RWPE2 (cell line): ENCODE data around the gene DOHH.

Source experiments
- ATAC-seq: fragments of 200-7000 bp; cut with Tn5 transposase; 3 replicates; pipeline ENCODE4 v1.9.1; 2021; ENCODE audit warnings: low read depth
- DNase-seq: peaks from one replicate; pipeline ENCODE4 v3.0.0-alpha.2; 2020; ENCODE audit warnings: low spot score
- H3K27ac ChIP-seq: fragments of 450-650 bp; 2 replicates; pipeline ENCODE4 v1.5.1; 2017; ENCODE audit warnings: mild to moderate bottlenecking; ENCODE audit not compliant: poor library complexity, severe bottlenecking
- H3K27me3 ChIP-seq: fragments of 250-450 bp; sonication (Bioruptor Pico); 2 replicates; pipeline ENCODE4 v1.5.1; 2021; ENCODE audit warnings: mild to moderate bottlenecking, moderate library complexity; ENCODE audit not compliant: insufficient read depth, poor library complexity, severe bottlenecking
- H3K36me3 ChIP-seq: fragments of 250-450 bp; sonication (Bioruptor Pico); 2 replicates; pipeline ENCODE4 v1.5.1; 2020; ENCODE audit warnings: low read depth, mild to moderate bottlenecking, moderate library complexity
- H3K4me1 ChIP-seq: fragments of 250-450 bp; sonication (Bioruptor Pico); 2 replicates; pipeline ENCODE4 v1.5.1; 2021; ENCODE audit warnings: mild to moderate bottlenecking, moderate library complexity; ENCODE audit not compliant: insufficient read depth, poor library complexity, severe bottlenecking
- H3K4me3 ChIP-seq: fragments of 250-450 bp; sonication (Bioruptor Pico); 2 replicates; pipeline ENCODE4 v1.5.1; 2021; ENCODE audit warnings: mild to moderate bottlenecking, moderate library complexity; ENCODE audit not compliant: severe bottlenecking
- H3K9me3 ChIP-seq: fragments of 250-450 bp; sonication (Bioruptor Pico); 2 replicates; pipeline ENCODE4 v1.5.1; 2021; ENCODE audit warnings: mild to moderate bottlenecking, moderate library complexity; ENCODE audit not compliant: severe bottlenecking
- CTCF ChIP-seq: fragments of 450-650 bp; IDR thresholded peaks from one replicate; pipeline ENCODE4 v1.5.1; 2017; ENCODE audit warnings: mild to moderate bottlenecking, moderate library complexity; ENCODE audit not compliant: poor library complexity, severe bottlenecking

The DOHH gene

GRCh38 chr19:3470500-3471128 is 29.9 kb downstream of the DOHH start:
- DNase-seq = no peak
- H3K9me3 ChIP-seq = no peaks in the 10 kb centered on the region
- ATAC-seq = 0 out of 3 replicates have a peak, but pooled peaks have one; percentile 6
- H3K27me3 ChIP-seq = no peaks in the 10 kb centered on the region
- H3K36me3 ChIP-seq = no peaks in the 10 kb centered on the region
- H3K4me1 ChIP-seq = no peaks in the 10 kb centered on the region
- H3K27ac ChIP-seq = no peak overlapping the region
- TF ChIP-seq CTCF = no peak
- no peak overlapping the region for H3K4me3 ChIP-seq

- no peaks in the 10 kb centered on the region for H3K9me3 ChIP-seq
- ATAC-seq (peak; percentile 20; the same call in 2 of the 3 replicates), DNase-seq (no peak)
- no peaks in the 10 kb centered on the region for H3K36me3 ChIP-seq
- H3K4me3 ChIP-seq = no peak overlapping the region
- H3K27ac ChIP-seq = no peak overlapping the region
- TF ChIP-seq CTCF = no peak
- H3K27me3 ChIP-seq = no peaks in the 10 kb centered on the region
- H3K4me1 ChIP-seq = no peaks in the 10 kb centered on the region
Measured at GRCh38 chr19:3469638-3470499, 30.6 kb downstream of the DOHH start.

GRCh38 chr19:3468211-3468610 is 32.3 kb downstream of the DOHH start:
- no peaks in the 10 kb centered on the region for H3K9me3 ChIP-seq
- H3K27ac ChIP-seq = no peak overlapping the region
- ATAC-seq (no peak), DNase-seq (no peak)
- no peaks in the 10 kb centered on the region for H3K36me3 ChIP-seq
- no peaks in the 10 kb centered on the region for H3K4me1 ChIP-seq
- no peaks in the 10 kb centered on the region for H3K27me3 ChIP-seq
- no peak overlapping the region for H3K4me3 ChIP-seq
- no peak for TF ChIP-seq CTCF

DNA sequence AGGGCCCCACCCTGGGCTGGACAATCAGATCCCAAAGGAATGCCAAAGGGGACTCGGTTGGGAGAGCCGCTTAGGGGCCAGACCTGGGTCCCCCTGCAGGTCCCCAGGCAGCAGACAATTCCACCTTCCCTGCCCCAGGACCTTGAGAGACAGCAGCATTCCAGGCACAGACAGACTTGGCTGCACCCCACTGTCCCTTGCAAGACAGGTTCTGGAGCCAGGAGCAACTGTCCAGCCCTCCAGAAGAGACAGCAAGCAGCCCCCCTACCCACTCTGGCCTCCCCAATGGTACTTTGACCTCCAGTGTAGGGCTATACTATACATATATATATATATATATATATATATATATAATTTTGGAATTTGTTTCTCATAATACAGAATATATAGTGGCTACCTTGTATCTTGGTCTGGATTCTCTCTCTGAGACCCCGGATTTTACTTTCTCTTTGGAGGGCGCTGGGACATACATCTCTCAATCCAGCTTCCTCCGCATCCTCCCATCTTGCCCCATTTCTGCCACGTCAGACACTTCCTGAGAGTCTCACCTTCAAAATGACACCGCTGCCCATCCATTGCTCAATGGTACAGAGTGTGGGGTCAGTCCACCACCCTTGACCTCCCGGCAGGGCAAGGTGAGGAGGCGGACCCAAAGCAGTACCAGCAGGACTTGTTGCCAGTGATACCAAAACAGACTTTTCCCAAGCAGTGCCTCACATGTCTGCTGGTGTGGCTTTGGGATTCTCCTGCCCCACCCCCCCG is 32.9 kb downstream of the DOHH start:
- ATAC-seq (no peak), DNase-seq (no peak)
- Histone ChIP-seq H3K36me3 (peaks cover 1% of the 10 kb centered on the region; the same call in 1 of the 2 replicates), H3K4me3 (no peak overlapping the region), H3K4me1 (no peaks in the 10 kb centered on the region), H3K27me3 (no peaks in the 10 kb centered on the region), H3K9me3 (no peaks in the 10 kb centered on the region), H3K27ac (no peak overlapping the region)
- no peak for TF ChIP-seq CTCF
